Skeletal muscle satellite cell (primary cell): ENCODE measurements around the gene NHERF1.

Source experiments
- H3K27me3 ChIP-seq: 2 replicates; pipeline ENCODE4 v1.7.0; 2013; ENCODE audit warnings: low read length; ENCODE audit not compliant: control insufficient read depth, insufficient read depth
- H3K36me3 ChIP-seq: 2 replicates; pipeline ENCODE4 v1.7.0; 2013; ENCODE audit warnings: mild to moderate bottlenecking, control low read depth, low read length; ENCODE audit not compliant: insufficient read depth
- H3K4me1 ChIP-seq: 2 replicates; pipeline ENCODE4 v1.7.0; 2013; ENCODE audit warnings: low read length; ENCODE audit not compliant: control insufficient read depth, insufficient read depth
- H3K4me2 ChIP-seq: 2 replicates; pipeline ENCODE4 v1.7.0; 2013; ENCODE audit warnings: mild to moderate bottlenecking, low read length
- H3K4me3 ChIP-seq: 2 replicates; pipeline ENCODE4 v1.7.0; 2013; ENCODE audit warnings: low read length
- H3K9ac ChIP-seq: 2 replicates; pipeline ENCODE4 v1.7.0; 2013; ENCODE audit warnings: mild to moderate bottlenecking, low read depth, low read length, moderate library complexity
- H3K9me3 ChIP-seq: replicated peaks from 2 replicates; pipeline ENCODE4 v1.7.0; 2013; ENCODE audit warnings: mild to moderate bottlenecking, control low read depth, low read length

Gene NHERF1

DNA sequence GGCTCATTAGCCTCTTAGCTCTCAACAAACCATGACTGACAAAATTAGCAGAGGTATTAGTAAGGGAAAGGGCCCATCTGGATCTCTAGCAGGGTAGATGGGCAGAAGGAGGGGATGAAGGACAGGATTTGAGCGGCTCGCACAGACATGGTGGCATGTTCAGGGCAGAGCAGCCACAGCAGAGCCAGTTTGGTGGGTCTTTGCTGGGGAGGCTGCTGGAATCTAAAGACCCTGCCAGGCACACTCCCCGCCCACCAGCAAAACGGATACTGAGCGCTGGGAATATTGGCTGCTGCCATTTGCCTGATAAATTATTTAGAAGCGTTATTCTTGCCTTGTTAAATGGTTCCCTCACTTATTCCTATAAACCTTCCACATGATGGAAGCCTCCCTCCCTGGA is 48.4 kb downstream of the NHERF1 start:
- peaks cover 75% of the 10 kb centered on the region for H3K36me3 ChIP-seq
- H3K4me1 ChIP-seq: no peaks in the 10 kb centered on the region
- H3K4me2 ChIP-seq: no peak overlapping the region
- no peaks in the 10 kb centered on the region for H3K27me3 ChIP-seq
- H3K9me3 ChIP-seq: no peaks in the 10 kb centered on the region
- H3K4me3 ChIP-seq: no peak overlapping the region
- no peak overlapping the region for H3K9ac ChIP-seq

DNA sequence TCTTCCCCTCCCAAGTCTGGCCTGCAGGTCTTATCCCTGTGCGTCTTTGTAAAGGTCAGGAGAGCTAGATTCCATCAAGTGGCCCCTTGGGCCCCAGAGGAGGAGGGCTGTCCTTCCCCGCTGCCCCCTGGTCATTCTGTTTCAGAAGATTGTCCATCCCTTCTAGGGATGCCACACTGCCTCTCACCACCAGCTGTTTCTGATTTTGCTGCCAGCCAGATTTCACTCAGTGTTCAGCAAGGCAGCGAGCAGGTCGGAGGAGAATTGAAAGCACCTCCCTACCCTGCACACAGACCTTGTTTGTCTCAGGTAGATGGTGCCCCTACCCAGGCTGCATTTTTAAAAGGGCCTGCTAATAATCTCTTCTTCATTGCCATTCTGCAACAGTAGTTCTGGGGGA is 49.4 kb downstream of the NHERF1 start:
- H3K36me3 ChIP-seq: peaks cover 67% of the 10 kb centered on the region
- H3K9me3 ChIP-seq: no peaks in the 10 kb centered on the region
- H3K4me1 ChIP-seq: no peaks in the 10 kb centered on the region
- H3K9ac ChIP-seq: no peak overlapping the region
- no peak overlapping the region for H3K4me2 ChIP-seq
- no peak overlapping the region for H3K4me3 ChIP-seq
- no peaks in the 10 kb centered on the region for H3K27me3 ChIP-seq

DNA sequence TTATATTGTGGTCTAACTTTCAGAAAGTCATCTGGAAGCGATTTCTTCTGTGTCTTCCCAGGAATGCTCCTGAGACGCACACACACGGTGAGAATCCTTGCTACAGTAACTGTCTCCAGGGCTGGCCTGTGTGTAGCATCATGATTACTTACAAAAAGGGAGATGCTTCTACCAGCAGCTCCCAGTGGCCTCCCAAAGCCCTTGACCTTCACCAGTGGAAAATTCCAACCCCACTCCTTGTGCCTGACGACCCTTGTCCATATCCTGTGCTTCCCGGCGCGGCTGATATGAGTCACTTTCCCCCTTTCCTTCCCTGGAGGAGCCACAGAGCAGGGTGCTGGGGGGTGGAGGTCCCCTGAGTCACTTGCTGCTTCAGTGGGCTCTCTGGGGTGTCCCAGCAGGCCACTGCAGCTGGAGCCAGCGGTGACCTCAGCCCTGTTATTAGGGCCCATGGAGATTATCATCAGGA is 49.8 kb downstream of the NHERF1 start:
- Histone ChIP-seq H3K4me1 (no peaks in the 10 kb centered on the region), H3K4me2 (no peak overlapping the region), H3K27me3 (no peaks in the 10 kb centered on the region), H3K9ac (no peak overlapping the region), H3K4me3 (no peak overlapping the region), H3K36me3 (peaks cover 63% of the 10 kb centered on the region), H3K9me3 (no peaks in the 10 kb centered on the region)

DNA sequence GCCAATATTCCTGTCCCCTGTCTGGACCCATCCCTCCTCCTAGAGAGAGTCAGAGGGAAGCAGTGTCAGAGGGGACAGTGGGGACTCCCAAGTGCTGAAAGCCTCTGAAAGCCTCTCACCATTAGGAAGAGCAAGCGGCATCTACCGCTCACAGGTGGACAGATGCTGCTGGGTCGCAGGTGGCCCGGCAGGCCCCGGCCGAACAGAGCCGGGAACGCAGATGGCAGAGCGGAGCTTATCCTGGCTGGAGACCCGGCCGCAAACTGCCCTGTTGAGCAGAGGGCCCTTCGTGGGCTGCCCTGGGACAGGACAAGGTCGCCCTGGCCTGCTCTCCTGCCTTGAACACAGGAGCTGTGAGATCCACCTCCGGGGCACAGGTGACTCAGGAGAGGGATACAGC is 50.7 kb downstream of the NHERF1 start:
- Histone ChIP-seq H3K4me3 (no peak overlapping the region), H3K4me1 (no peaks in the 10 kb centered on the region), H3K9me3 (no peaks in the 10 kb centered on the region), H3K4me2 (no peak overlapping the region), H3K9ac (no peak overlapping the region), H3K27me3 (no peaks in the 10 kb centered on the region), H3K36me3 (peaks cover 57% of the 10 kb centered on the region)

DNA sequence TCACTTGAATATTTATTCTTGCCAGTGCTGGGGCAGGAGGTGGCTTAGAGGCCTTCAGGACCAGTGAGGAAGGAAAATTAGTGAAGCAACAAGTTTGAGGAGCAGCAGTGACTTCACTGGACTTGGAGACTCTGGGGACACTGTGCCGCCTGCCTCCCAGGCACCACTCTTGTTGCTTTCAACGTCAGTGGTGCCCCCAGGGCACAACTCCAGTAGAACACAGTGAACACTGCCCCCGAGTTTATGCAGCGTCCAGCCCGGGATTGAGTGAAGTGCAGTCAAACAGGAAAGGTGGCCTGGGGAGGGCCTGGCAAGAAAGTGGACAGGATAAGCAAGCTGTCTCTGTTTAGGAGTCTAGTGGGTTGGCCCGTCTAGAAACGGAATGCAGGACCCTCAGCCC is 52.1 kb downstream of the NHERF1 start:
- Histone ChIP-seq H3K4me3 (no peak overlapping the region), H3K9ac (no peak overlapping the region), H3K9me3 (no peaks in the 10 kb centered on the region), H3K4me2 (no peak overlapping the region), H3K4me1 (no peaks in the 10 kb centered on the region), H3K36me3 (peaks cover 59% of the 10 kb centered on the region), H3K27me3 (no peaks in the 10 kb centered on the region)

DNA sequence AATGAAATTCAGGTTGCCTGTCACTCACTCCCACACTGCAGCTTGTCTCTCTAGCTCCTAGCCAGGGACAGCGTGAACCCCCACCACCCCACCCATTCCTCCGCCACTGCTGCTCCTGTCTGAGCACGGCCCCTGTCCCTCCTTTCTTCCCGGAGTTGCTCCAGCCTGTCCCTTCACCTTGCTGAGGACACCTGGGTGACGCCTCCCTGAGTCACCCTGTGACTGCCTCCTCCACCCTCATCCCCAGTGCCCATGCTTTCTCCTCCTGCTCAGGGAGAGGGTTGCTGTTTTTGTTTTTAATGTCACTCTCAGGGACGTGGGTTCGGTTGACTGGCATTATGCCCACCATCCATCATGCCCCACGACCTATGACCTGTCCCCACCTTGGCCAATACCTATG is 53.5 kb downstream of the NHERF1 start:
- Histone ChIP-seq H3K4me1 (no peaks in the 10 kb centered on the region), H3K4me3 (no peak overlapping the region), H3K4me2 (no peak overlapping the region), H3K36me3 (peaks cover 49% of the 10 kb centered on the region), H3K9ac (no peak overlapping the region), H3K27me3 (no peaks in the 10 kb centered on the region), H3K9me3 (no peaks in the 10 kb centered on the region)

DNA sequence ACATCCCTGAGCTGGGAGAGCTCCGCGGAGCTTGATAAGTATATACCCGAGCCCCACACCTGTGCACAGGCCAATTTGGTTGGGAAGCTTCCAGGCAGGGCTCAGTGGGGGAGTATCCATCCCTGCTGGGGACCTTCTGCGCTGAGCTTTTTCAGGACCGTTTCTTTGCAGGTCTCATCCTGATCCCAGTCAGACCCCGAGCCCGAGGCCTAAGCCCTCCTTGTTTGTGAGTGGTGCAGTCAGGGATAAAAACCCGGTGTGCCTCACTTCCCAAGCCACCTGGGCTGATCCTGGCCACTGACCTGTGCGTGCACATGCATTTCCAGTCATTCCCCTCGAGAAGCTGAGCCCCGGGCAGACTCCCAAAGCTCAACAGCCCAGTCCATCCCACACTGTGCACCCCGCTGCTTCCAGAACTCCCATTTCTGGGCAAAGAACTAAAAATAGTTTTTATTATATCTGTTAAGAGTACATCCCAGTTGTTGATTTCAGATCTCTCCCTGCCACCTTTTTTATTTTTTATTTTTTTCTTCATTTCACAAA is 55.0 kb downstream of the NHERF1 start:
- Histone ChIP-seq H3K4me3 (no peak overlapping the region), H3K9ac (no peak overlapping the region), H3K36me3 (peaks cover 47% of the 10 kb centered on the region), H3K4me1 (no peaks in the 10 kb centered on the region), H3K27me3 (no peaks in the 10 kb centered on the region), H3K4me2 (no peak overlapping the region), H3K9me3 (no peaks in the 10 kb centered on the region)

DNA sequence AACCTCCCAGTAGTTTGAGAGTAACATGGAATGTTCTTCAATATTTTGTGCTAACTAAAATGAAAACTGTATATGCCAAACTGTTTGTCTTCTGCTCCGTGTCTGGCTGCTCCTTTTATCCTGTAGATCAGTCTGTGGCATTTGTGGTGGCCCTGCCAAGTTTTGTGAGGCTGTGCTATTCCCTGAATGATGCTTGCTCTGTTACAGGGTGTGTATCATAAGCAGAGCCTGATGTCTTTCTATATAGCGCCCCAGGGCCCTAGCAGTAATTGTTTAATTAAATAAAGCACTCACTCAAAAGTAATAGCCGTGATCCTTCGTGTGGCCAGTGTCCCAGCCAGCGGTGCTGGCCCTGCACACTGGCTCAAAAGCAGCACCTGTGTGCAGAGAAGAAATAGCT is 55.5 kb downstream of the NHERF1 start:
- H3K4me1 ChIP-seq: no peaks in the 10 kb centered on the region
- no peak overlapping the region for H3K4me2 ChIP-seq
- peaks cover 44% of the 10 kb centered on the region for H3K36me3 ChIP-seq
- no peak overlapping the region for H3K9ac ChIP-seq
- H3K9me3 ChIP-seq: no peaks in the 10 kb centered on the region
- H3K27me3 ChIP-seq: no peaks in the 10 kb centered on the region
- H3K4me3 ChIP-seq: no peak overlapping the region

DNA sequence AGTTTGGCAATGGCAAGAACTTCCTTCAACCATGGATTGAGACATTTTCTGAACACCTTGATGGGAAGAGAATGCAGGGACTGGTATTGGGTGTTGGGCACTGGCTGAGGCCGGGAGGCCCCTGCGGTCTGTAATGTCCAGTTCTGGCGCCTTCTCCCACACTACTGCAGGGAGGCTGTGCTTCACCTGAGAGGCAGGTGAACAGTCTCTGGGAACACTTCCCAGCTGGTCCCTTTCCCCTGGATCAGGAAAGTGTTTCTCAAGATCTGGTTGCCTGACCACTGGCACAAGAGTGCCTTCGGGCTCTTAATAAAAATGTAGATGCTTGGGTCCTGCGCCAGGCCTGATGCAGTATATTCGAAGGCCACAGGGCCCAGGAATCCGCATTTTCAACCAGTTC is 56.3 kb downstream of the NHERF1 start:
- no peak overlapping the region for H3K4me2 ChIP-seq
- no peaks in the 10 kb centered on the region for H3K27me3 ChIP-seq
- H3K36me3 ChIP-seq: peaks cover 38% of the 10 kb centered on the region
- no peaks in the 10 kb centered on the region for H3K4me1 ChIP-seq
- H3K9me3 ChIP-seq: no peaks in the 10 kb centered on the region
- no peak overlapping the region for H3K9ac ChIP-seq
- H3K4me3 ChIP-seq: no peak overlapping the region

DNA sequence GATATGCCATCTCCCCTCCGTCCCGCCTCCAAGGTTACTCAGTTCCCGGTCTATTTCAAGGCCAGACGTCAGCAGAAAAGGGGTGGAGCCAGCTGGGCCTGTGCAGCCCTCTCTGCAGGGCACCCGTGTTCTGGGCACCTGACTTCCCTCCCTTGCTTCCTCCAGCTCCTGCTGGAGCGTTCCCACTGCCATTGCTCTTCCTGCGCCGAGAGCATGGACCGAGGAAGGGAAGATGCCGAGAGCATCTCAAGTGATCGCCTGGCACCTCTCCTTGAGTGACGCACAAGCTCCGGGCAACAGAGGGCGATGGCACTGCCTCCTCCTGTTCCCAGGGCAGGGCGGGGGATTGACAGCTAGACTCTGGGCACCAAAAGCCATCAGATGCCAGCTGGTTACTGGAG is 57.2 kb downstream of the NHERF1 start:
- Histone ChIP-seq H3K4me3 (no peak overlapping the region), H3K36me3 (peaks cover 29% of the 10 kb centered on the region), H3K4me2 (no peak overlapping the region), H3K9me3 (no peaks in the 10 kb centered on the region), H3K9ac (no peak overlapping the region), H3K27me3 (no peaks in the 10 kb centered on the region), H3K4me1 (no peaks in the 10 kb centered on the region)

DNA sequence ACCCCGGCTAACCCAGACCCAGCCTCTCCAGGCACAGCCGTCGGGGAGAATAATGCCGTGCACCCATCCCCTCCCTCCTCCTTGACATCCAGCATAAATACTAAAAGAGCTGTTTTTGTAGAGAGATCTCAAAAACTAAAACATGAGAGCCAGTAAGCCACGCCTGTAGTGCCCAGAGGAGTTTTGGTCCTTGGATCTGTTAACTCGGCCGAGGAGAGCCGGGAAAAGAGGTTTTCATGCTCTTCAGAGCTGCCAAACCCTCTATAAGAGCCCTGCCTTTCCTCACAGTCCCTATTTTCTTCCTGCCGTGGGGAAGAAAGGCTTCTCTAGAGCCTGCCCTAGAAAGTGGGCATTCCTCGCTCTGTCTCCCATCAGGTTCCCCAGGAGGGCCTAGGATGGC is 57.9 kb downstream of the NHERF1 start:
- no peak overlapping the region for H3K4me2 ChIP-seq
- no peaks in the 10 kb centered on the region for H3K4me1 ChIP-seq
- H3K9me3 ChIP-seq: no peaks in the 10 kb centered on the region
- H3K4me3 ChIP-seq: no peak overlapping the region
- H3K9ac ChIP-seq: no peak overlapping the region
- H3K27me3 ChIP-seq: no peaks in the 10 kb centered on the region
- H3K36me3 ChIP-seq: peaks cover 24% of the 10 kb centered on the region

DNA sequence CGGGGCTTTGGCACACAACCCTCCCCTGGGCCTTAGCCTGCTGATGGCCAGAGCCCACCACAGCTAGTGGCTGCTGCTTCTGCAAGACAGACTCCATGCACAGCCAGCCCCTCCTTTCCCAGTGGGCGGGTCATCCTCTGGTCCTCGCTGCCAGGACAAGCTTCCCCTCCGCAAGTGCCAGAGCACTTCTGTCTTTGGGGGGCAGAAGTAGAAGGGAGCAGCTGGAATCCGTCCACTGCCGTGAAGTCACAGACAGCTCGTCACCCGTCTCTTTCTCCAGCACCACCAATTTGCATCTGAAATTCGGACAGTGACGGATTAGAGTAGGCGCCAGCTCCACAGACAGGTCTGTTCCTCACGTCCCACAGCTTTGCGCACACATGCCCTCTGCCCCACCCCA is 59.0 kb downstream of the NHERF1 start:
- Histone ChIP-seq H3K27me3 (no peaks in the 10 kb centered on the region), H3K4me1 (no peaks in the 10 kb centered on the region), H3K9me3 (no peaks in the 10 kb centered on the region), H3K36me3 (peaks cover 22% of the 10 kb centered on the region), H3K4me2 (no peak overlapping the region), H3K4me3 (no peak overlapping the region), H3K9ac (no peak overlapping the region)
